Smooth muscle cell (in vitro differentiated cells): Measurements from ENCODE around the gene MRPS15. TPM values are rescaled to one million over a fixed set of nuclear protein-coding genes. Genes with fewer than 3 reads are reported as not detected.
"Not testable (repeated sequence)": the region's sequence is repeated elsewhere in the genome, so short reads cannot be mapped to it uniquely, and the experiment has no call there.

Experiments
- DNase-seq: peaks from one replicate; lab custom pipeline; 2025; ENCODE audit not compliant: unreplicated experiment; lab: John Stamatoyannopoulos, UW
- H2AFZ ChIP-seq: fragments of 200-600 bp; sonication (generic); 2 replicates; pipeline ENCODE4 v1.6.0; 2016; ENCODE audit warnings: antibody characterized with exemption, low read depth, mild to moderate bottlenecking
- H3F3A ChIP-seq: fragments of 200-600 bp; sonication (generic); 2 replicates; pipeline ENCODE4 v1.6.0; 2017; ENCODE audit warnings: antibody characterized with exemption, low read depth
- H3K27ac ChIP-seq: fragments of 200-600 bp; sonication (generic); 2 replicates; pipeline ENCODE4 v1.5.1; 2016; ENCODE audit warnings: low read depth, mild to moderate bottlenecking
- H3K27me3 ChIP-seq: fragments of 200-600 bp; sonication (generic); 2 replicates; pipeline ENCODE4 v1.6.1; 2016; ENCODE audit warnings: low read depth, mild to moderate bottlenecking
- H3K36me3 ChIP-seq: fragments of 200-600 bp; sonication (generic); 2 replicates; pipeline ENCODE4 v1.5.1; 2016; ENCODE audit warnings: low read depth
- H3K4me1 ChIP-seq: fragments of 200-600 bp; sonication (generic); 2 replicates; pipeline ENCODE4 v1.5.1; 2016; ENCODE audit warnings: low read depth
- H3K4me2 ChIP-seq: fragments of 200-600 bp; sonication (generic); 2 replicates; pipeline ENCODE4 v1.6.0; 2016; ENCODE audit warnings: mild to moderate bottlenecking
- H3K4me3 ChIP-seq: fragments of 200-600 bp; sonication (generic); 2 replicates; pipeline ENCODE4 v1.5.1; 2016; ENCODE audit warnings: mild to moderate bottlenecking
- H3K79me2 ChIP-seq: fragments of 200-600 bp; sonication (generic); 2 replicates; pipeline ENCODE4 v1.6.0; 2016; ENCODE audit warnings: low read depth, mild to moderate bottlenecking
- H3K9ac ChIP-seq: fragments of 200-600 bp; sonication (generic); 2 replicates; pipeline ENCODE4 v1.6.0; 2016; ENCODE audit warnings: low read depth
- H3K9me3 ChIP-seq: fragments of 200-600 bp; sonication (generic); replicated peaks from 2 replicates; pipeline ENCODE4 v1.5.1; 2016; ENCODE audit warnings: low read depth
- H4K20me1 ChIP-seq: fragments of 200-600 bp; sonication (generic); 2 replicates; pipeline ENCODE4 v1.6.0; 2016; ENCODE audit warnings: low read depth
- CTCF ChIP-seq: fragments of 200-600 bp; sonication (generic); IDR thresholded peaks from 2 replicates; pipeline ENCODE4 v1.5.1; 2017; ENCODE audit warnings: borderline replicate concordance, mild to moderate bottlenecking, antibody characterized with exemption; ENCODE audit not compliant: insufficient read depth, poor library complexity, severe bottlenecking
- WGBS: methylation state at CpG from one replicate; pipeline ENCODE4 v1.1.7; 2016; ENCODE audit warnings: low lambda C conversion rate; 5-methylcytosine and 5-hydroxymethylcytosine counted together
- polyA plus RNA-seq: library from polyadenylated mRNA; unstranded; fragments of >200 nt; fragmentation: Nextera tagmentation; extraction: Ambion mirVana; gene quantifications from 2 replicates; pipeline ENCODE4 v1.2.1, GENCODE V29; 2016
- total RNA-seq: library from RNA; depleted of rRNA; stranded (reverse); fragments of >200 nt; gene quantifications from 2 replicates; pipeline ENCODE4 v1.2.3, GENCODE V29; 2014

MRPS15 gene
- total RNA-seq, result 71.3 and 78.3 TPM in 2 replicates
- 132 and 141 TPM in 2 replicates for polyA plus RNA-seq

DNA sequence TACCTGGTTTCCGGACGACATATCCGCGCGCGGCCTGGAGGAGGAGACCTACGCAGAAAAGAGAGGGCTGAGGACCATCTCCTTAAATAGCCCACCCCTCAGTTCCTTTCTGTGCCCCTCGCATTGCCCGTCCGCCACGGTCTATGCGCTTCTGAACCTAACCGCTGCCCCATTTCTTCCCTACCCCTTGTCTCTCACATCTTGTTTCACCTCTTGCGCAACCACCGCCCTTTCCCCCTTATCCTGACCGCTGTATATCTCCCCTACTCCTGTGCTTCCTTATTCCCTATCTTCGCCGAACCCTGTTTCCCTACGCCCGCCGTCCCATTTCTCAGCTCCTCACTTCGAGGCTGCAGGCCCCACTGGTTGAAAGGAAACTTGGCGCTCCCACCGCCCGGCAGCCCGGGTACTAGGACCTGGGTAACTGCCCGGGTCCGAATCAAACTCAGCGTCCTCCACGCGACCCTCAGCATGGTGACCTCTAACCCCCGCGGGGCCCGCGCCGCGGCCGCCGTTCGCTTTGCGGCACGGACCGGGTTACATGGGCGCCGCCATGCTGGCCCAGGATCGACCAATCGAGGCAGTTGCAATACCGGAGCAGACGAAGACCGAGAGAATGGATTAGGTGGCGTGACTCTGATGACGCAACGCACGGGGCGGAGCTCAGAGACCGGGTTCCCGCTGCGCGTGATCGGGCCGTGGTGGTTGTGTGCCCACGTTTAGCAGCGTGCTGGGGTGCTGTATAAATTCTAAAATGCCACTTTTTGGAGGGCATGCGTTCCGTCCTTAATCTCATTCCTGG, at the start of gene MRPS15:
Gene MRPS15, minus strand, starts transcription at position 582 of the 802 bp plus-strand sequence. Its CDS starts 109 bp downstream, at position 473.
- Histone ChIP-seq H3F3A (peaks cover 4% of the 10 kb centered on the region), H3K27ac (peak within 1 kb of the TSS; percentile 97), H3K4me3 (peak within 1 kb of the TSS; percentile 99), H3K9ac (peak within 1 kb of the TSS; percentile 94), H4K20me1 (no peaks in the 10 kb centered on the region), H3K4me2 (peak within 1 kb of the TSS; percentile 87), H3K79me2 (peaks cover 14% of the 10 kb centered on the region), H3K27me3 (no peaks in the 10 kb centered on the region), H3K4me1 (peaks cover 14% of the 10 kb centered on the region), H3K9me3 (no peaks in the 10 kb centered on the region), H2AFZ (peak within 1 kb of the TSS; percentile 89), H3K36me3 (peaks cover 5% of the 10 kb centered on the region)
- TF ChIP-seq CTCF, result no peak
- peak; percentile 80 for DNase-seq
- WGBS, result under 1% methylated on average over 64 of the region's 65 CpGs

- no peak overlapping the region for H3K4me2 ChIP-seq
- H3K4me3 ChIP-seq, result no peak overlapping the region
- H3K9me3 ChIP-seq, result no peaks in the 10 kb centered on the region
- TF ChIP-seq CTCF, result no peak
- no peaks in the 10 kb centered on the region for H3K79me2 ChIP-seq
- 88% methylated on average over 1 of the region's 1 CpG for WGBS
- H4K20me1 ChIP-seq, result no peaks in the 10 kb centered on the region
- no peaks in the 10 kb centered on the region for H3K27me3 ChIP-seq
- no peaks in the 10 kb centered on the region for H3K36me3 ChIP-seq
- H3K27ac ChIP-seq, result no peak overlapping the region
- no peak overlapping the region for H3K9ac ChIP-seq
- DNase-seq, result no peak
- no peaks in the 10 kb centered on the region for H3F3A ChIP-seq
- no peak overlapping the region for H2AFZ ChIP-seq
- H3K4me1 ChIP-seq, result no peaks in the 10 kb centered on the region
These were observed 48.7 kb upstream of the MRPS15 start for GRCh38 chr1:36512842-36513241.

DNA sequence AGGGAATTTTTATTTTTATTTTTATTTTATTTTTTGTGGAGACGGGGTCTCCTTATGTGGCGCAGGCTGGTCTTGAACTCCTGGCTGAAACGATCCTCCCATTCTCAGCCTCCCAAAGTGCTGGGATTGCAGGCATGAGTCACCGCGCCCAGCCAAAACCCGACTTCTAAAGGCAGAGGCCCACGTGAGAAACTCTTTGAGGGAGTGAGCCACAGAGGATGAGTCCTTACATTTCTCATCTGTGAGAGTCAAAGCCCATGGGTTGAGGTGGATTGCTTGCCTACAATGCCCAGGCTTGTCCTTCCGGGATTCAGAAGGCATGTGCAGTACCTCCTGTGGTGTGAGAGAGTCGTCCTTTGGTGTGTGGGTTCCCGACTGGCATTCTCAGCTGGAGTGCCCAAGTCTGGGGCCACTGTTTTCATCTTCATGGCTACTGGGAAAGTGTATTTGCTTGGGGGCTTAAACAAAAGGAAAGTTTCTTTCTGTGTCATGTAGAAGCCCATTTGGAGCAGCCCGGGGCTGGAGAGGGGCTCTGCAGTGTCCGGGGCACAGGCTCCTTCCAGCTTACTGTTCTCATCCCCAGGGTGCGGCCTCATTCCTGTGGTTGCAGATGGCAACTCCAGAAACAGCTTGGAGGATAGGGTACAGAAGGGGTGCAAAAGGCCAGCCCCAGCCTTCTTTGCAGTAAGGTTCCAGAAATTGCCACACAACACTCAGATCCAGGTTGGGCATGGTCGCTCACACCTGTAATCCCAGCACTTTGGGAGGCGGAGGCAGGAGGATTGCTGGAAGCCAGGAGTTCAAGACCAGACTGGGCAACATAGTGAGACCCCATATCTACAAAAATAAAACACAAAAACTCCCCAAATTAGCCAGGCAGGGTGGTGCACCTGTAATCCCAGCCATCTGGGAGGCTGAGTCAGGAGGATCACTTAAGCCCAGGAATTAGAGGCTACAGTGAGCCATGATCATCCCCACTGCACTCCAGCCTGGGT, 47.9 kb upstream of the MRPS15 start:
- H3K27me3 ChIP-seq, result no peaks in the 10 kb centered on the region
- no peaks in the 10 kb centered on the region for H3K9me3 ChIP-seq
- no peak overlapping the region for H3K27ac ChIP-seq
- H3K4me1 ChIP-seq, result no peaks in the 10 kb centered on the region
- no peak overlapping the region for H3K4me3 ChIP-seq
- H3K4me2 ChIP-seq, result no peak overlapping the region
- no peaks in the 10 kb centered on the region for H3F3A ChIP-seq
- no peak for TF ChIP-seq CTCF
- no peak overlapping the region for H3K9ac ChIP-seq
- no peaks in the 10 kb centered on the region for H4K20me1 ChIP-seq
- H3K79me2 ChIP-seq, result no peaks in the 10 kb centered on the region
- WGBS, result 80% methylated on average over 15 of the region's 15 CpGs
- no peaks in the 10 kb centered on the region for H3K36me3 ChIP-seq
- DNase-seq, result no peak
- no peak overlapping the region for H2AFZ ChIP-seq

GRCh38 chr1:36511220-36511619, 47.0 kb upstream of the MRPS15 start:
- not testable (repeated sequence) for H3K4me3 ChIP-seq, H3K4me2 ChIP-seq, H3F3A ChIP-seq, H3K27me3 ChIP-seq, DNase-seq, H3K27ac ChIP-seq, H3K9ac ChIP-seq, H3K4me1 ChIP-seq, H2AFZ ChIP-seq, H3K9me3 ChIP-seq, H3K79me2 ChIP-seq, H3K36me3 ChIP-seq, H4K20me1 ChIP-seq
- WGBS, result 93% methylated on average over 2 of the region's 2 CpGs
